ENCODE results near the gene DPP10.

Gene DPP10

DNA sequence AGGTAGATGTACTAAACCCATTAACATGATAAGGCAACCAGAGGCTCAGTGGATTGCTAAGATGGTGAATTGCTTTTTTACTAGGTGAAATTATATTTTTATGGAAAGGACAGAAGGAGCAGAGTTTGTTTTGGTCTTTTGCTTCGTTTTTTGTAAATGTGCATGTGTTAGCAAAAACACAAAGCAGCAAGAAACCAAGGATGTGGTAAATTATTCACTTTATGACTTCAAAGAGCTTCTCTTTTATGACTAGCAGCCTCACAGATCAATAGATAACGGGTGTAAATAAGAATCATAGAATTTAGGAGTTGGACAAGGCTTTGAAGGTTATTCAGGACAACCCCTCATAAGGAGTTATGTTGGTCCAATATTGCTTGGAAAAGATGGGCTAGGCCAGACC, 615.0 kb downstream of the DPP10 start:
- no peaks in the 10 kb centered on the region for H3K9me3 ChIP-seq
- H3K4me3 ChIP-seq (ENCODE audit: low read depth in 1 of 2, low read length in 1 of 2) = no peak overlapping the region
- TF ChIP-seq, protein P1, sequence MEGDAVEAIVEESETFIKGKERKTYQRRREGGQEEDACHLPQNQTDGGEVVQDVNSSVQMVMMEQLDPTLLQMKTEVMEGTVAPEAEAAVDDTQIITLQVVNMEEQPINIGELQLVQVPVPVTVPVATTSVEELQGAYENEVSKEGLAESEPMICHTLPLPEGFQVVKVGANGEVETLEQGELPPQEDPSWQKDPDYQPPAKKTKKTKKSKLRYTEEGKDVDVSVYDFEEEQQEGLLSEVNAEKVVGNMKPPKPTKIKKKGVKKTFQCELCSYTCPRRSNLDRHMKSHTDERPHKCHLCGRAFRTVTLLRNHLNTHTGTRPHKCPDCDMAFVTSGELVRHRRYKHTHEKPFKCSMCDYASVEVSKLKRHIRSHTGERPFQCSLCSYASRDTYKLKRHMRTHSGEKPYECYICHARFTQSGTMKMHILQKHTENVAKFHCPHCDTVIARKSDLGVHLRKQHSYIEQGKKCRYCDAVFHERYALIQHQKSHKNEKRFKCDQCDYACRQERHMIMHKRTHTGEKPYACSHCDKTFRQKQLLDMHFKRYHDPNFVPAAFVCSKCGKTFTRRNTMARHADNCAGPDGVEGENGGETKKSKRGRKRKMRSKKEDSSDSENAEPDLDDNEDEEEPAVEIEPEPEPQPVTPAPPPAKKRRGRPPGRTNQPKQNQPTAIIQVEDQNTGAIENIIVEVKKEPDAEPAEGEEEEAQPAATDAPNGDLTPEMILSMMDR (IDR thresholded peaks at IDR 0.05) = no peak
- H3K4me1 ChIP-seq (ENCODE audit: control insufficient read depth in 1 of 2, insufficient read depth in 1 of 2, low read depth in 1 of 2, low read length in 1 of 2) = no peaks in the 10 kb centered on the region
- H3K36me3 ChIP-seq = no peaks in the 10 kb centered on the region
- no peaks in the 10 kb centered on the region for H3K27me3 ChIP-seq
- no peak overlapping the region for H3K27ac ChIP-seq

DNA sequence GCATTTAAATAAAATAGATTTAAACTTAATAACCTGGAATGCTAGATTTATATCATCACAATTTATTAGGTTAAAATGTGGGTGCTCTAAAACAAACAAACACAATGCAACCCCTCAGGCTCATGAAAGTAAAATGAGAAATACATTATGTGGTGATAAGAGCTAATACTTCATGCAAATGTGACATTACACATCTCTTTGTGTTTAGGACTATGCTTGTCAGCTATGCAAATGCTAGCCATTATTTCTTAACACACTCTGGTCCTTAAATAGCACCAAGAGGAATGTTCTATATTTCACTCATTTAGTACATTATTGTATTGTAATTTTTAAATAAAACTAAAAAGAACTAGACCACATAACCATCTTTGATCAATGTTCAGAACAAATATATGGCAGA, 627.6 kb downstream of the DPP10 start:
- Histone ChIP-seq H3K4me1 (ENCODE audit: control insufficient read depth in 1 of 2, insufficient read depth in 1 of 2, low read depth in 1 of 2, low read length in 1 of 2) (no peaks in the 10 kb centered on the region), H3K4me3 (ENCODE audit: low read depth in 1 of 2, low read length in 1 of 2) (no peak overlapping the region), H3K36me3 (no peaks in the 10 kb centered on the region), H3K27me3 (no peaks in the 10 kb centered on the region), H3K27ac (no peak overlapping the region), H3K9me3 (no peaks in the 10 kb centered on the region)
- TF ChIP-seq, protein P1 (IDR thresholded peaks at IDR 0.05) = no peak

DNA sequence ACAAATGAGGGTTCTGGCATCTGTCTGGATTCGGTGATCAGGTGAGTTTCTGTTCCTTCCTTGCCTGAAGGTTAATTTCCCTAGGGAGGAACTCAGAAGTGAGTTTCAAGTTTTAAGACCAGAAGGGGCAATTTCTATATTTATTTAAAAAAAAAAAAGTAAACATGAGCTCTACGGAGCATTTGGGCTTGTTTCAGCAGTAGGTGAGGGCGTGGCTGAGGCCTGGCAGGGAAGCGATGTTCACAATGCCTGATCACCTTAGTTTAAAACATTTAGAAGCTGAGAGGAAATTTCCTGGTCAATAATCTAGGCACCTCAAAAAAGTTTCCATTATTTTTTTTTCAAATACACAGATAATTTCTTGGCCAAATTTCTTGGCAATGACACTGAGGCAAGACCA, 629.1 kb downstream of the DPP10 start:
- no peaks in the 10 kb centered on the region for H3K4me1 ChIP-seq (ENCODE audit: control insufficient read depth in 1 of 2, insufficient read depth in 1 of 2, low read depth in 1 of 2, low read length in 1 of 2)
- no peaks in the 10 kb centered on the region for H3K27me3 ChIP-seq
- H3K36me3 ChIP-seq = no peaks in the 10 kb centered on the region
- H3K4me3 ChIP-seq (ENCODE audit: low read depth in 1 of 2, low read length in 1 of 2) = no peak overlapping the region
- TF ChIP-seq, protein P1 (IDR thresholded peaks at IDR 0.05) = no peak
- no peak overlapping the region for H3K27ac ChIP-seq
- H3K9me3 ChIP-seq = no peaks in the 10 kb centered on the region

DNA sequence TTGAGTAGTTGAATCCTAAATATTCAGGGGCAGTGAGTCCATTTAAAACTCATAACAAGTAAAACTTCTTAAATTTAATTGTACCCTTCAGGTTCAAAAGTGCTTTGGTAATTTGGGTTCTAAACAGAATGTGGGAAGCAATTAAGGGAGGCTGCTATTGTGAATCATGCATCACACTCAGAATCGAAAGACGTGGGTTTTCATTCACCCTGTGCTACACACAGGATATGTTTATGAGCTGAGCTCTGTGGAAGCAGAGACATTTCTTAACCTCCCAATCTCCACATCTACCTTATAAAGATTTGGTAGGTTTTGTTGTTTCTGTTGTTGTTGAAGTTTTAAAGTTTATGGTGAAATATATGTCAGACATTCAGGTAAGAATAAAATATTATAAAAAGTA, 633.4 kb downstream of the DPP10 start:
- H3K36me3 ChIP-seq = no peaks in the 10 kb centered on the region
- TF ChIP-seq, protein P1 (IDR thresholded peaks at IDR 0.05) = no peak
- no peak overlapping the region for H3K4me3 ChIP-seq (ENCODE audit: low read depth in 1 of 2, low read length in 1 of 2)
- H3K27me3 ChIP-seq = no peaks in the 10 kb centered on the region
- no peak overlapping the region for H3K27ac ChIP-seq
- no peaks in the 10 kb centered on the region for H3K9me3 ChIP-seq
- no peaks in the 10 kb centered on the region for H3K4me1 ChIP-seq (ENCODE audit: control insufficient read depth in 1 of 2, insufficient read depth in 1 of 2, low read depth in 1 of 2, low read length in 1 of 2)

DNA sequence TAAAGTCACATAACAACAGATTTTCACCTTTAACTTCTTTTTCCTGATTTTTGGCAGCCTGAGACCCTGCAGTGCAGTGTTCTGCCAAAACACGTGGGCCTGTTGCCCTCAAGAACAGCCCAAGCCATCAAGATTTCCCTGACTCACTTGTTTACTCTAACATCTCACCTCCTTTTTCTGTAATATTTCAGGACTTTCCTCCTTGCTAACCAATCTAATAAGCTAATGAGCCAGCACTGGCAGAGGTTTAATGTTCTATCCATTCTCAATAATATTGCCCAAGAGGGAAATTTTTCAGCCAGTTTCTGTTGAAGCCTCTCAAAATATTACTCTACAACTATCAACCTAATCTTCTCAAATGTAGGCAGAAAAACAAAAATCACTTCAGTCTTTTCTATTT, 635.2 kb downstream of the DPP10 start:
- TF ChIP-seq, protein P1 (IDR thresholded peaks at IDR 0.05) = no peak
- H3K4me3 ChIP-seq (ENCODE audit: low read depth in 1 of 2, low read length in 1 of 2) = no peak overlapping the region
- no peak overlapping the region for H3K27ac ChIP-seq
- no peaks in the 10 kb centered on the region for H3K36me3 ChIP-seq
- no peaks in the 10 kb centered on the region for H3K27me3 ChIP-seq
- H3K4me1 ChIP-seq (ENCODE audit: control insufficient read depth in 1 of 2, insufficient read depth in 1 of 2, low read depth in 1 of 2, low read length in 1 of 2) = no peaks in the 10 kb centered on the region
- no peaks in the 10 kb centered on the region for H3K9me3 ChIP-seq

DNA sequence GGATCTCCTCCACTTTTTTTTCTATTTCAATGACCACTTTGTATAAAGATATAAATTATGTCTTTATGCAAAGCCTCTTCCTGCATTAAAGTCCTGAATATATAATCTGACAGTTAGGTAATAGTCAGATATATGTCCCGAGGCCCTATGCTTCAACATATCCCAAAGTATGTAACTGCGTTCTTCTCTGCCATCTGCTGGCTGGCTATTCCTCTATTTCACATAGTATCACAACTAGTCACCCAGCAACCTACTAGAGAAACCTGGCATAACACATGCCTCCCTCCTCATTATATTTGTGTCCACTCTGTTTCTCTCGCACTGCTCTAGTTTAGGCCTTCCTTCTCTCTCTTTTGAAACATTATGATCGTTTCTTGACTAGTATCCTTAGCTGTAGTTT, 640.8 kb downstream of the DPP10 start:
- TF ChIP-seq, protein P1 (IDR thresholded peaks at IDR 0.05) = no peak

More for the DNA sequence above, 640.8 kb downstream of the DPP10 start:
- Histone ChIP-seq H3K27me3 (no peaks in the 10 kb centered on the region), H3K4me3 (ENCODE audit: low read depth in 1 of 2, low read length in 1 of 2) (no peak overlapping the region), H3K9me3 (no peaks in the 10 kb centered on the region), H3K27ac (no peak overlapping the region), H3K36me3 (no peaks in the 10 kb centered on the region), H3K4me1 (ENCODE audit: control insufficient read depth in 1 of 2, insufficient read depth in 1 of 2, low read depth in 1 of 2, low read length in 1 of 2) (no peaks in the 10 kb centered on the region)

Data from neutrophil (primary cell).